GM19438 (cell line): ENCODE measurements around the gene PPP1R12A.
"Not testable (repeated sequence)": the region's sequence is repeated elsewhere in the genome, so short reads cannot be mapped to it uniquely, and the experiment has no call there.

Experiments used
- ATAC-seq: cut with Tn5 transposase; IDR thresholded peaks from one replicate; pipeline ENCODE4 v1.9.1; 2021; ENCODE audit warnings: low read depth; ENCODE audit not compliant: unreplicated experiment

Gene PPP1R12A

GRCh38 chr12:79847417-79847816, 87.5 kb downstream of the PPP1R12A start:
- no peak for ATAC-seq

DNA sequence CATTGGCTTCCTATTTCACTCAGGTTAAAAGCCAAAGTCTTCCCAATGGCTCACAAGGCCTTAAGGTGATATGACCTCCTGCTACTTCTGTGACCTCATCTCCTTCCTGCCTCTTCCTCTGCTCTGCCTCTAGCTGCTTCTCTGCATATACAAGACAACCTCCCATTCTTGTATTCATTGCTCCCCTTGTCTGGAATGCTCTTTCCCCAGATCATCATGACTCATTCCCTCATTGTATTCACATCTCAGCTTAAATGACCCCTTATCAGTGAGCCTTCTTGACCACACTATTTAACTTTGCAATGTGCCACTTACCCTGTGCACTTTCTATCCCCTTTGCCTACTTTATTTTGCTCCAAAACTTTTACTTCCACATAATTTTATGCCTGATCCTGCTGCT, 90.2 kb downstream of the PPP1R12A start:
- no peak for ATAC-seq

- ATAC-seq: no peak
Measured at GRCh38 chr12:79843978-79844377, 90.9 kb downstream of the PPP1R12A start.

GRCh38 chr12:79842630-79843029, 92.3 kb downstream of the PPP1R12A start:
- ATAC-seq: no peak

DNA sequence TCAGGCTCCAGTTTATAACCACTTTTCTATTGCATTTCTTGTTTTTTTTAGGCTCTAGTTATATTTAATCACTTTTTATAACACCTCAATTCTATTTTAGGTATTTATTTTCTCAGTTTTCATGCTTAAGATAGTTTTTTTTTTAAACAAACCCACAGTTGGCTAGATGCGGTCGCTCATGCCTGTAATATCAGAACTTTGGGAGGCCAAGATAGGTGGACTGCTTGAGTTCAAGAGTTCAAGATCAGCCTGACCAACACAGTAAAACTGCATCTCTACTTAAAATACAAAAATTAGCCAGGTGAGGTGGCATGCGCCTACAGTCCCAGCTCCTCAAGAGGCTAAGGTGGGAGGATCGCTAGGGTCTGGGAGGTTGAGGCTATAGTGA, 93.0 kb downstream of the PPP1R12A start:
- ATAC-seq: no peak

- ATAC-seq: no peak
Measured at GRCh38 chr12:79841248-79841877, 93.5 kb downstream of the PPP1R12A start.

DNA sequence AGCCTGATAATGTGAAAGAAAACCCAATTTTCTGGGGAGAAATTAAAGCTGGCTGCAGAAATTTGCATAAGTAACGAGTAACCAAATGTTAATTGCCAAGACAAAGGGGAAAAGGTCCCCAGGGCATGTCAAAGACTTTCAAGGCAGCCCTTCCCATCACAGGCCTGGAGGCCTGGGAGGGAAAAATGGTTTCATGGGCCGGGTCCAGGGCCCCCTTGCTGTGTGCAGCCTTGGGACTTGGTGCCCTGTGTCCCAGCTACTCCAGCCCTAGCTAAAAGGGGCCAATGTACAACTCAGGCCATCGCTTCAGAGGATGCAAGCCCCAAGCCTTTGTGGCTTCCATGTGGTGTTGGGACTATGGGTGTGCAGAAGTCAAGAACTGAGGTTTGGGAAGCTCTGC, 96.5 kb downstream of the PPP1R12A start:
- no peak for ATAC-seq

DNA sequence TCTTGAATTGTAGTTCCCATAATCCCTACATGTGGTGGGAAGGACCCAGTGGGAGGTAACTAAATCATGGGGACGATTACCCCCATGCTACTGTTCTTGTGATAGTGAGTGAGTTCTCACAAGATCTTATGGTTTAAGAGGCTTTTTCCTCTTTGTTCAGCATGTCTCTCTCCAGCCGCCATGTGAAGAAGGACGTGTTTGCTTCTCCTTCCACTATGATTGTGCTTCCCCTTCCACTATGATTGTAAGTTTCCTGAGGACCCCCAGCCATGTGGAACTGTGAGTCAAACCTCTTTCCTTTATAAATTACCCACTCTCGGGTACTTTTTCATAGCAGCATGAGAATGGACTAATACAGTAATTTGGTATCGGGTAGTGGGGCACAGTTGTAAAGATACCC, 97.3 kb downstream of the PPP1R12A start:
- ATAC-seq: no peak

DNA sequence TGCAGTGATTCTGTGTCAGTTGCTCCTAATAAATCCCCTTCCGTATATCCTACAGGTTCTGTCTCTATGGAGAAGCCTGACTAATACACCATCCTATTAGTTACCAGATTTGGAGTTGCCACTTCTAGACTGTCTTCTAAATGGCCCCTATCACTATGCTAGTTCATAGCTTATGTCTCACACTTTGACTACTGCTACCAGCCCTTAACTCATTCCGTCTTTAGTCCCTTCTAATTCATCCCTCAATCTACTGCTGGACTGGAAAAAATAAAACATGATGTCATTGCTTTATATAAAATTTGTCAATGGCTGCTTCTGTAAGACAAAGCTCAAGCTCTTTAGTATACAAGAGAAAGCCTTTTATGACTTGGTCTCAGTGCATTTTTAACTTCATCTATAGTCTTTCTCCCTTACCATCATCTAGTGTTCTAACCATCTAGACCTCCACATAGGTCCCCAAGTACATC, 99.5 kb downstream of the PPP1R12A start:
- no peak for ATAC-seq

- no peak for ATAC-seq
Measured at GRCh38 chr12:79834712-79835376, 100.1 kb downstream of the PPP1R12A start.

DNA sequence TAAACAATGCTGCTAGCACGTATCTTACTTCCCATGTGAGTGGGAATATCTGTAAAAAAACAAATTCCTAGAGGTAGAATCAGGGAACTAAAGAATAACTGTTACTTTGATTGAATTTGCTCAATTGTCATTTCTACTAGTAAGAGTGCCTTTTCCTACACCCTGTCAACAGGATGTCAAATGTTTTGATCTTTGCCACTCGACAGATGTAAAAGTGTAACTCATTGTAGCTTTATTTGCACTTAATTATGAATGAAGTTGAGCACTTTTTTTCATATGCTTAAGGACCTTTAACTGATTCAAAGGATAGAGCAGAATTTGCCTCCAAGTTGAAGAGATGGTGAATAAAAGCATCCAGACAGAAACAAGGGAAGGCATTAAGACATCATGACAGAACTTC, 104.5 kb downstream of the PPP1R12A start:
- no peak for ATAC-seq

DNA sequence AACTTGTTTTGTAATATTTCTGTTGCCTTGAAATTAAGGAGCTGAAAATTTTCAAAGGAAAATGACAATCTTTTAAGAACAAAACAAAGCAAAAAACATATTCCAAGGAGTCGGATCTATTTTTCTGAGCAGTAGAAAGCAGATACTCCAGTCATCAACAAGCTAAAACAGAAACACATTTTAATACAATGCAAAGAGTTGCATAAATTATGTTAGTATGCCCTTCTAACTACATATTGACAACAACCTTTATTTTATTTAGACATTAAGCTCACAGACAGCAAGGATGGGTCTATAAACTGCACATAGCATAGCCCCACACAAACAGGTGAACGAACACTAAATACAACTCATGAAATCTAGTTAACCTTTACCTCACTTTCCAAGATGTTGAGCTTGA, 106.0 kb downstream of the PPP1R12A start:
- no peak for ATAC-seq

DNA sequence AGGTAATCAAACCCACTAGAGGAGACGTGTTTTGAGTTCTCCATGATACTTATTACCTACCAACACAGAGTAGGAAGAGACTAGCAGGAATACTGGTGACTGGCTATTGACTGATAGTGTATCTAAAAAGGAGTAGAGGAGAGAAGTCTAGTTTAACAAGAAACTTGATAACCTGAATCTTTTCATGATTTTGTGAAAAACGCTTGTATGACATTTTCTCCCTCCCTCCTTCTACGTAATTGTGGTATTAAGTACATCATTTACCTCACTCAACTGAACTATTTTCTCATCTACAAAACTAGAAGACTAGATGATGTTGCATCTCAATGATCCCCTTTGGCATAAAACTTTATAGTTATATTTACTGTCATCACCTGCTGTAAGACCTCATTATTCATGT, 107.4 kb downstream of the PPP1R12A start:
- no peak for ATAC-seq

DNA sequence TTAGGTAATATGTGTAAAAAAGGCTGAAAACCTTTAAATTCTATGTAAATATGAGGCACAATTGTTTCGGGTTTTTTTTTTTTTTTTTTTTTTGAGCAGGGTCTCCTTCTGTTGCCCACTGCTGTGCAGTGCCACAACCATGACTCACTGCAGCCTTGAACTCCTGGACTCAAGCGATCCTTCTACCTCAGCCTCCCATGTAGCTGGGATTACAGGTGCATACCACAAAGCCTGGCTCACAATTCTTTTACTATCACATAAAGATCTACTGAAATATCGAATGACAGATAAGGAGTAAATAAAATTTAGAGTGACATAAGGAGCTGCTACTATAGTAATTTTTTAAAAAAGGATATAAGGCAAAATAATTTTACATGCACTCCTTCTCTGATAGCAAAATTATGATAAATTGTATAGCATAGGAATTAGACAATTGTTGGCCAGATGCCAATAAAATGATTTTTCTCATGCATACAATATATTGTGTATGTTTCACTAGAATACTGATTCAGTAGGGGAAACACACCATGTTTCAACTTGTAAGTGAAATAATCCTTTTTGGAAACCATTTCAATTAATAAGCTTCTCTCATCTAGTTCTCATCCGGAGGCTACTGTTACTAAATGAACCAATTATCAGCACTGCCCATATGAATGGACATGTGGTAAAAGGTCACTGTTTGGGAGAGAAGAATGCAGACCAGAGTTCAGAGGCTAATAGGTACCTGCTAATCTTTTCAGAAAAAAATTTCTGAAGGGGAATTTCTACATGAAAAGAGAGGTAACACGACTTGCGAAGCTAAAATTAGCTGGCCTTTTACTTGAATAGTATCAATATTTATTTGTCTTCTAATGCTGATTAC, 108.4 kb downstream of the PPP1R12A start:
- ATAC-seq: no peak

- no peak for ATAC-seq
Measured at GRCh38 chr12:79822475-79822874, 112.4 kb downstream of the PPP1R12A start.

- ATAC-seq: no peak
Measured at GRCh38 chr12:79818856-79819255, 116.0 kb downstream of the PPP1R12A start.

- ATAC-seq: not testable (repeated sequence)
Measured at GRCh38 chr12:79784366-79785065, 150.4 kb downstream of the PPP1R12A start.

DNA sequence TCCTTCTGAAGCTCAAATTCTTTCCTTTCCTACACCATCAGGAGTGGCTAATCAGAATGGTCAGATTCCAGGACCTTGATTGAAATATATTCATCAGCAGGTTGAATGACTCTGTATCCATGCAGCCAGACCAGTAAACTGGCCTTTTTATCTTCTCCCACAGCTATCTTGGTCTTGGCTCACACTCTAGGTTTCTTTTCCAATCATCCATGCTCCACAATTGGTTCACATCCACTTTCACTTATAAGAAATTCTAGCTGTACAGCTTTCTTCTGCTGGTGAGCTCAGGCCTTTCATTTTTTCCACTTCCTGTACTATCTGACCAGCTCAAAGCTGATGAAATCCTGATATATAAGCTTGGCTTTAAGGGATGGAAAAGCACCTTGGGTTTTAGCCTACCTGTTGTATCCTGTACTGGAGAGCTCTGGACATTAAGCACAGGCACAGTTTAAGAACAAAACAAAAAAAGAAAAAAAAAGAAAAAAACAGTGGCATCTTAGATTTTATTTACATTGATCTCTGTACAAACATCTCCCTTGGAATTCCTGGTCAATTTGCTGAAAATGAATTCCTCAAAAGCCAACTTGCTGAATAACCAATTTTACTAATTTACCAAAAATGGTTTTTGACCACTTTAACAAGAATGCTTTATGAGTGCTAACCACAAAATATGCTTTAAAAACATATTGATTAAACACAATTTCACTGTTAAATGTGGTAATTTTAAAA, 152.6 kb downstream of the PPP1R12A start:
- no peak for ATAC-seq

DNA sequence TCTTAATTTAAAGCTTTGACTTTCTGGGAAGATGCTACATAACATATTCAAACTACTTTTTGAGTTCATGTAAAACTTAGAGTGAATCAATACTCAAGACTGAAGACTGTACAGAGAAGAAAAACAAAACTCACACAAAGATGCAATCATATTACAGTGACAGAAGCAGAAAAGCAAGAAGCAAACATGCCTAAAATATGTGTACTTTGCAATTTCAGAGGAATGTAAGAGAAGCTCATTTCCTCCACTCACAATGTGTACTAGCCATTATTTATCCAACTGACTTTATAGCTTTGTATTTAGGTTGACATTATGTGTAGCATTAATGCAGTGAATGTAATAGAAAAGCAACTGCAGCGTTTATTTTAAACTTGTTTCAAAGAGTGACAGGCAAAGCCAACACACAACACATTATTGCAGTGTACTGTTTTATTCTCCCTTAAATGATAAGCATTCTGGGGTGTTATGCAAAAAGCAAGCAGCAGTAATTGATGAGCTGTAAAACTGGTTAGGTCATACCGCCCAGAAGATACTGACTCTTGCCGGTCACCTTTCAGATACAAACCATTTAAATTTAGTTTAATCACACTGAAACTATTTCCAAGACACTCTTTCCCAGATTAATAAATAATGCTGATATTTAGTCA, 156.0 kb downstream of the PPP1R12A start:
- no peak for ATAC-seq

DNA sequence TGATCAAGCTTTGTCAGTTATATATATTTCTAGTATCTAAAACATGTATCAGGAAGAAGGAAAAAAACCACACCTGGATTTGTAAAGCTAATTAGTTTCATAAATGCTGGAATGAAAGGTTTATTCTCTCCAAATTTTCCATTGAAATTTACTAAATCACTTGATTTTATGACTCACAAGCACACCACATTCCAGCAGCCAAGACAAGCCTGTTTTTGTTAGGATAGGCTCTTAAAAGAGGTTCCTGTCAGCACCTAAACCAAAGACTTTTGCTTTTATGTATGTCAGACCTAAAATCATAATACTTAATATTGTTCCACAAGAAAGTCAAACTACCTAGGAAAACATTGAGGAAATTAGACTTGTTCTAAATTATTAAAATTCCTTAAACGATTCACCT, 158.8 kb downstream of the PPP1R12A start:
- no peak for ATAC-seq
